ENCODE results near the gene MCFD2.

GRCh38 chr2:46963941-46964673 is 48.5 kb upstream of the MCFD2 start:
- TF ChIP-seq CTCF (IDR thresholded peaks at IDR 0.05) (no peak), POLR2AphosphoS5 (IDR thresholded peaks at IDR 0.05; ENCODE audit: insufficient read depth in 1 of 2, low read depth in 1 of 2) (no peak)

All from vagina (tissue), 2 donors.